Measurements from ENCODE around the gene ST3GAL5. TPM values are rescaled to one million over a fixed set of nuclear protein-coding genes. Genes with fewer than 3 reads are reported as not detected.

Gene ST3GAL5
- total and polyA plus RNA-seq, 2 donors (not counting 1 experiment from before 2014, with no cell fraction given) = 42.6 to 94.3 TPM

DNA sequence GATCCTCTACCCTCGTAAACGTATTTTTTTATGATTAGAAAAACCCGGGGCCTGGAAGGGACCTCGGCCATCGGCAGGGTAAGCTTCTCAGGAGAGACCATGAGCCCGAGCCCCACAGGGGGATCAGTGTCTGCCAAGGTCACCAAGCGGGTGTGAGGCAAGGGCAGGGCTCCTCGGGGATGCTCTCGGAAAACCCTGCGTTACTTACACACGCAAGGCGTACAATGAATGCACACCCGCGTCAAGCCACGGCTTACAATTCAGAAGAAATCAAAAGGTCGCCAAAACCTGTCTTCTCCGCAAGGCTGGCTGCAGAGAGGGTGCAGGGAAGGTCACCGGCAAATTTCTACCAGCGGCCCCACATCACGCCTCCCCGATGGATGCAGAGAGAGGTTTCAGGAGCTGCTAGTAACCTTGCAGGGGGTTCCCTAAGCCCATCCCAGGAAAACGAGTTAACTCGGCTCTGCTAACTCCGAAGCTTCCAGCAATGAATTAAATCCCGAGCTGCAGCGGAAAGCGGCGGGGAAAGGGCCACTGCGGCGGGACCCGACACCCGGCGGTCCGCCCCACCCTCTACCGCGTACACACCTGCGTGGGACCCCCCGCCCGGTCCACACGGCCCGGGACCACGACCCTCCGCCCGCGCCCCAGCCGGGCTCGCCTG lies 638 bp downstream of the ST3GAL5 start:
- H3K27me3 Mint-ChIP-seq = no peaks in the 10 kb centered on the region
- intact Hi-C loops (cut with micrococcal nuclease) = loop anchor here (2.0 to 10.0 kb wide), 3 partner anchors 163 to 555 kb away; partner anchors contain the start of gene MRPL35
- H3K27ac ChIP-seq (ENCODE audit: low read length in 2 of 2) = peak overlapping the region; percentile 70 to 71
- no peaks in the 10 kb centered on the region for H3K9me3 Mint-ChIP-seq (ENCODE audit: insufficient read depth)
- H3K4me3 Mint-ChIP-seq = peak overlapping the region; percentile 92
- peaks cover 2 to 7% of the 10 kb centered on the region in 2 experiments for H3K36me3 ChIP-seq (replicated peaks in 1 of 2; ENCODE audit: control extremely low read depth in 1 of 2, control insufficient read depth in 1 of 2, extremely low read depth in 1 of 2, insufficient read depth in 2 of 2, low read length in 1 of 2)
- POLR2A ChIA-PET = interaction anchor here (0.7 to 4.7 kb wide), 7 partner anchors 13 to 192 kb away, joined by 3 to 45 read pairs (median 10); no protein-coding TSS in a partner anchor
- peak overlapping the region; percentile 57 to 84 (median 82) for H3K4me3 ChIP-seq (ENCODE audit: control extremely low read depth in 1 of 5, extremely low read depth in 1 of 5, insufficient read depth in 1 of 5, low read depth in 2 of 5, low read length in 4 of 5)
- H3K4me2 ChIP-seq (replicated peaks; ENCODE audit: low read depth, low read length, poor library complexity, severe bottlenecking) = peak overlapping the region; percentile 77
- peak overlapping the region; percentile 94 for H3K27ac Mint-ChIP-seq
- peak; percentile 6 for ATAC-seq (ENCODE audit: low read depth)
- H3K27me3 ChIP-seq (replicated peaks in 1 of 4; ENCODE audit: control extremely low read depth in 1 of 4, control insufficient read depth in 3 of 4, insufficient read depth in 4 of 4, low read length in 3 of 4) = no peaks in the 10 kb centered on the region
- peaks cover 69% of the 10 kb centered on the region for H3K79me2 ChIP-seq (ENCODE audit: control insufficient read depth, insufficient read depth, low read length)
- no peaks in the 10 kb centered on the region for H3K9me3 ChIP-seq (ENCODE audit: control extremely low read depth in 1 of 3, control insufficient read depth in 2 of 3, insufficient read depth in 1 of 3, low read length in 2 of 3)
- CTCF ChIA-PET = interaction anchor here (0.5 to 12.7 kb wide), 33 partner anchors 9 to 218 kb away, joined by 3 to 250 read pairs (median 5); partner anchors contain the start of gene POLR1A
- peak overlapping the region; percentile 68 for H2AFZ ChIP-seq (ENCODE audit: insufficient read depth, low read depth, low read length, poor library complexity, severe bottlenecking)
- peaks cover 75% of the 10 kb centered on the region for H3K4me1 Mint-ChIP-seq
- H3K9ac ChIP-seq (ENCODE audit: low read length) = peak overlapping the region; percentile 74
- peaks cover 10% of the 10 kb centered on the region for H4K20me1 ChIP-seq (ENCODE audit: control insufficient read depth, insufficient read depth, low read length, poor library complexity, severe bottlenecking)
- no peak for TF ChIP-seq EZH2 (IDR thresholded peaks at IDR 0.05; ENCODE audit: borderline replicate concordance, insufficient read depth, low read depth, low read length, poor library complexity, severe bottlenecking)
- TF ChIP-seq, protein P1, sequence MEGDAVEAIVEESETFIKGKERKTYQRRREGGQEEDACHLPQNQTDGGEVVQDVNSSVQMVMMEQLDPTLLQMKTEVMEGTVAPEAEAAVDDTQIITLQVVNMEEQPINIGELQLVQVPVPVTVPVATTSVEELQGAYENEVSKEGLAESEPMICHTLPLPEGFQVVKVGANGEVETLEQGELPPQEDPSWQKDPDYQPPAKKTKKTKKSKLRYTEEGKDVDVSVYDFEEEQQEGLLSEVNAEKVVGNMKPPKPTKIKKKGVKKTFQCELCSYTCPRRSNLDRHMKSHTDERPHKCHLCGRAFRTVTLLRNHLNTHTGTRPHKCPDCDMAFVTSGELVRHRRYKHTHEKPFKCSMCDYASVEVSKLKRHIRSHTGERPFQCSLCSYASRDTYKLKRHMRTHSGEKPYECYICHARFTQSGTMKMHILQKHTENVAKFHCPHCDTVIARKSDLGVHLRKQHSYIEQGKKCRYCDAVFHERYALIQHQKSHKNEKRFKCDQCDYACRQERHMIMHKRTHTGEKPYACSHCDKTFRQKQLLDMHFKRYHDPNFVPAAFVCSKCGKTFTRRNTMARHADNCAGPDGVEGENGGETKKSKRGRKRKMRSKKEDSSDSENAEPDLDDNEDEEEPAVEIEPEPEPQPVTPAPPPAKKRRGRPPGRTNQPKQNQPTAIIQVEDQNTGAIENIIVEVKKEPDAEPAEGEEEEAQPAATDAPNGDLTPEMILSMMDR (IDR thresholded peaks at IDR 0.05) = no peak
- 1% methylated on average over 47 of the region's 47 CpGs for WGBS (ENCODE audit: insufficient coverage)
- DNase-seq = peak; percentile 69
- H3K4me1 ChIP-seq (ENCODE audit: control insufficient read depth in 2 of 2, insufficient read depth in 2 of 2, low read length in 2 of 2) = peaks cover 43 to 68% of the 10 kb centered on the region in 2 donors

Measured in B cell (primary cell).